ENCODE measurements around the gene MACROD2. TPM values are rescaled to one million over a fixed set of nuclear protein-coding genes. Genes with fewer than 3 reads are reported as not detected.

MACROD2 gene
- total and polyA plus RNA-seq, 2 experiments from 2014 or later = 2.8 to 4.3 TPM

DNA sequence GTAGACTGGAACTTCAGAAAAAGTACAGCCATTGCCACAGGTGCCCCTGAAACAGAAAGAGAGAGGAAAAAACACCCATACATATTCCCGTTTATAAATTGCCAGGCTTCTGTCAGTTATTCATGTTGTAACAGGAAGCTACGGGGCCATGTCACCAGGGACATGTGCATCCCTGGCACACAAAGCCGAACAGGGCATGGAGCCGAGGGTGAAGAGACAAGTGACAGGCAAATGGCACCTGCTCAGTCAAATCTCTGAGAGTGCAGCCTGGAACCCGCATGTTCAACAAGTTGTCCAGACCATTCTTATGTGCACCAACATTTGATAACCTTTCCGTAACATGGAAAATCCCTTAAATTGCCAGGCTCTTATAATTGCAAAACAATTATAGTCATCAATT lies 1837.2 kb downstream of the MACROD2 start:
- no peak overlapping the region for H2AFZ ChIP-seq
- H3K9me2 ChIP-seq (ENCODE audit: insufficient read depth) = no peaks in the 10 kb centered on the region
- H3K4me3 ChIP-seq = no peak overlapping the region
- no peak for DNase-seq (ENCODE audit: low spot score)
- no peak overlapping the region for H3K27ac Mint-ChIP-seq
- no peaks in the 10 kb centered on the region for H3F3A ChIP-seq (replicated peaks; ENCODE audit: low read depth)
- H4K20me1 ChIP-seq (replicated peaks; ENCODE audit: insufficient read depth) = no peaks in the 10 kb centered on the region
- H3K4me3 Mint-ChIP-seq = no peak overlapping the region
- H3K27ac ChIP-seq (ENCODE audit: low read depth) = no peak overlapping the region
- TF ChIP-seq JUNB (IDR thresholded peaks at IDR 0.05; ENCODE audit: unreplicated experiment) (no peak), EZH2 (IDR thresholded peaks at IDR 0.05; ENCODE audit: low read depth, unreplicated experiment) (no peak), NANOG (IDR thresholded peaks at IDR 0.05; ENCODE audit: borderline replicate concordance) (no peak)
- H3K4me1 ChIP-seq (ENCODE audit: insufficient read depth) = peaks cover 5% of the 10 kb centered on the region
- H3K27me3 Mint-ChIP-seq (ENCODE audit: insufficient read depth, low read depth, poor library complexity) = no peaks in the 10 kb centered on the region
- H3K36me3 Mint-ChIP-seq (ENCODE audit: low read depth) = no peaks in the 10 kb centered on the region
- H3K4me2 ChIP-seq = no peak overlapping the region
- no peaks in the 10 kb centered on the region for H3K79me2 ChIP-seq (replicated peaks; ENCODE audit: insufficient read depth)
- no peaks in the 10 kb centered on the region for H3K9me3 Mint-ChIP-seq
- no peak for ATAC-seq
- no peaks in the 10 kb centered on the region for H3K27me3 ChIP-seq (ENCODE audit: insufficient read depth)
- peaks cover 7% of the 10 kb centered on the region for H3K4me1 Mint-ChIP-seq
- H3K36me3 ChIP-seq (ENCODE audit: insufficient read depth) = no peaks in the 10 kb centered on the region

- no peaks in the 10 kb centered on the region for H3K27me3 ChIP-seq (ENCODE audit: insufficient read depth)
- Mint-ChIP-seq H3K27ac (no peak overlapping the region), H3K27me3 (ENCODE audit: insufficient read depth, low read depth, poor library complexity) (peaks cover 3% of the 10 kb centered on the region), H3K9me3 (no peaks in the 10 kb centered on the region), H3K4me3 (no peak overlapping the region), H3K36me3 (ENCODE audit: low read depth) (no peaks in the 10 kb centered on the region), H3K4me1 (no peaks in the 10 kb centered on the region; the same call in 2 of the 3 replicates)
- no peaks in the 10 kb centered on the region for H4K20me1 ChIP-seq (replicated peaks; ENCODE audit: insufficient read depth)
- H3K4me3 ChIP-seq = no peak overlapping the region
- no peak overlapping the region for H2AFZ ChIP-seq
- no peaks in the 10 kb centered on the region for H3K79me2 ChIP-seq (replicated peaks; ENCODE audit: insufficient read depth)
- TF ChIP-seq NANOG (IDR thresholded peaks at IDR 0.05; ENCODE audit: borderline replicate concordance) (no peak), CTCF (conservative IDR thresholded peaks at IDR 0.05; ENCODE audit: low read depth in 2 of 2) (no peak), ZNF331 (CRISPR knock-in tag; IDR thresholded peaks at IDR 0.05; ENCODE audit: low read depth) (no peak), POLR2AphosphoS5 (IDR thresholded peaks at IDR 0.05; ENCODE audit: low read depth) (no peak), ZNF462 (CRISPR knock-in tag; IDR thresholded peaks at IDR 0.05) (no peak), ZNF114 (CRISPR knock-in tag; IDR thresholded peaks at IDR 0.05) (no peak), REST (IDR thresholded peaks at IDR 0.05; ENCODE audit: unreplicated experiment) (no peak)
- TF ChIP-seq, protein P1, sequence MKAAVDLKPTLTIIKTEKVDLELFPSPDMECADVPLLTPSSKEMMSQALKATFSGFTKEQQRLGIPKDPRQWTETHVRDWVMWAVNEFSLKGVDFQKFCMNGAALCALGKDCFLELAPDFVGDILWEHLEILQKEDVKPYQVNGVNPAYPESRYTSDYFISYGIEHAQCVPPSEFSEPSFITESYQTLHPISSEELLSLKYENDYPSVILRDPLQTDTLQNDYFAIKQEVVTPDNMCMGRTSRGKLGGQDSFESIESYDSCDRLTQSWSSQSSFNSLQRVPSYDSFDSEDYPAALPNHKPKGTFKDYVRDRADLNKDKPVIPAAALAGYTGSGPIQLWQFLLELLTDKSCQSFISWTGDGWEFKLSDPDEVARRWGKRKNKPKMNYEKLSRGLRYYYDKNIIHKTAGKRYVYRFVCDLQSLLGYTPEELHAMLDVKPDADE (IDR thresholded peaks at IDR 0.05) = no peak
- no peak overlapping the region for H3K27ac ChIP-seq (ENCODE audit: low read depth)
- H3K9me2 ChIP-seq (ENCODE audit: insufficient read depth) = no peaks in the 10 kb centered on the region
- H3K4me2 ChIP-seq = no peak overlapping the region
- DNase-seq (ENCODE audit: low spot score) (no peak), ATAC-seq (no peak)
- no peaks in the 10 kb centered on the region for H3F3A ChIP-seq (replicated peaks; ENCODE audit: low read depth)
- no peaks in the 10 kb centered on the region for H3K36me3 ChIP-seq (ENCODE audit: insufficient read depth)
- no peaks in the 10 kb centered on the region for H3K4me1 ChIP-seq (ENCODE audit: insufficient read depth)
These were observed 1839.5 kb downstream of the MACROD2 start for GRCh38 chr20:15834857-15835256.

Data from GM23338 (cell line).